ENCODE results near the gene ZDHHC14.
"Not testable (repeated sequence)": the region's sequence is repeated elsewhere in the genome, so short reads cannot be mapped to it uniquely, and the experiment has no call there.

ZDHHC14 gene

DNA sequence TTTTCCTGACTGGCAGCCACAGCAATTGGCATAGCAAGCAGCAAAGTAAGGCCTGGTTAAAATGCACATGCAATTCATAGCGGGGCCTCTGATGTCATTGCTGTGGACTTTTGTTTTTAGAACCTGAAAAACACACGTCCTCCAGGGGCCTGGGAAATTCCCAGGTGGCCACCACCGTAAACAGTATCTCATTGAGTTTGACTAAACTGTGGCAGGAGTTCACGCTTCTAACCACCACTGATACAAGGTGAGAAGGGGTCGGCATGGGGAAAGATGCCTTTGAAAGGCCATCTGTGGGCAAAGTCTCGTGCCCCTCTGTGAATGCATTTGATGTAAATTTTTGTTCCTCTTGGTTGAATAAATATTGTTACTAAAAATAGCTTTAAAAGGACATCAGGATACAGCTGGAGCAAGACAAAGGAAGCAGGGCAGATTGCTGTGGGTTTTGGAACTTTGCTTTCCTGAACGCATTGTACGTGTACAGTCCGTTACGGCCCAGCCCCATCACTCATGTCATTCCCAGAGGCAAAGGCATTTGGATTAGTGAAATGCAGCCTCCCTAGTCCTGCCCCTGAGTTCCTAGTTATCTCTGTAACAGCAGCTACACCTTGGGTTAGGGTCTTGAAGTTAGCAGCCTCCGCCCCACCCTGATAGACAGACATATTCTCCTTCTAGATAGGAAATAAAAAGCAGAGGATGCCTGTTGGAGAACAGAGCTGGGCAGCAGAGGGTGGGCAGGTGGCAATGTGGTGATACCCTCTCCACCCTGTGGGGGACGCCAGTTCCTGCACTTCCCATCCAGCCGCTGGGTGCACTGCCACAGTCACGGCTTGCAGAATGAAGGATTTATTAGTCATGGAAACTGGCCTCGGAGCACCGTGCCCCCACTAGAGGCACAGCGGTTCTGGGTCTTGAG is 80.3 kb downstream of the ZDHHC14 start:
- H3K4me3 ChIP-seq (ENCODE audit: low read depth, low read length), result no peak overlapping the region
- TF ChIP-seq, protein P1, sequence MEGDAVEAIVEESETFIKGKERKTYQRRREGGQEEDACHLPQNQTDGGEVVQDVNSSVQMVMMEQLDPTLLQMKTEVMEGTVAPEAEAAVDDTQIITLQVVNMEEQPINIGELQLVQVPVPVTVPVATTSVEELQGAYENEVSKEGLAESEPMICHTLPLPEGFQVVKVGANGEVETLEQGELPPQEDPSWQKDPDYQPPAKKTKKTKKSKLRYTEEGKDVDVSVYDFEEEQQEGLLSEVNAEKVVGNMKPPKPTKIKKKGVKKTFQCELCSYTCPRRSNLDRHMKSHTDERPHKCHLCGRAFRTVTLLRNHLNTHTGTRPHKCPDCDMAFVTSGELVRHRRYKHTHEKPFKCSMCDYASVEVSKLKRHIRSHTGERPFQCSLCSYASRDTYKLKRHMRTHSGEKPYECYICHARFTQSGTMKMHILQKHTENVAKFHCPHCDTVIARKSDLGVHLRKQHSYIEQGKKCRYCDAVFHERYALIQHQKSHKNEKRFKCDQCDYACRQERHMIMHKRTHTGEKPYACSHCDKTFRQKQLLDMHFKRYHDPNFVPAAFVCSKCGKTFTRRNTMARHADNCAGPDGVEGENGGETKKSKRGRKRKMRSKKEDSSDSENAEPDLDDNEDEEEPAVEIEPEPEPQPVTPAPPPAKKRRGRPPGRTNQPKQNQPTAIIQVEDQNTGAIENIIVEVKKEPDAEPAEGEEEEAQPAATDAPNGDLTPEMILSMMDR (IDR thresholded peaks at IDR 0.05; ENCODE audit: low read depth, low read length), result no peak

- H3K4me3 ChIP-seq (ENCODE audit: low read depth, low read length), result no peak overlapping the region
- TF ChIP-seq, protein P1 (IDR thresholded peaks at IDR 0.05; ENCODE audit: low read depth, low read length), result no peak
These were observed 82.2 kb downstream of the ZDHHC14 start for GRCh38 chr6:157462956-157463742.

- not testable (repeated sequence) for H3K4me3 ChIP-seq (ENCODE audit: low read depth, low read length)
These were observed 82.7 kb downstream of the ZDHHC14 start for GRCh38 chr6:157463743-157464135.

GRCh38 chr6:157464653-157465535 is 83.9 kb downstream of the ZDHHC14 start:
- no peak overlapping the region for H3K4me3 ChIP-seq (ENCODE audit: low read depth, low read length)
- TF ChIP-seq, protein P1 (IDR thresholded peaks at IDR 0.05; ENCODE audit: low read depth, low read length), result no peak

GRCh38 chr6:157466342-157466648 is 85.3 kb downstream of the ZDHHC14 start:
- TF ChIP-seq, protein P1 (IDR thresholded peaks at IDR 0.05; ENCODE audit: low read depth, low read length), result no peak
- H3K4me3 ChIP-seq (ENCODE audit: low read depth, low read length), result no peak overlapping the region

- H3K4me3 ChIP-seq (ENCODE audit: low read depth, low read length), result not testable (repeated sequence)
These were observed 86.3 kb downstream of the ZDHHC14 start for GRCh38 chr6:157467339-157467738.

- H3K4me3 ChIP-seq (ENCODE audit: low read depth, low read length), result no peak overlapping the region
- TF ChIP-seq, protein P1 (IDR thresholded peaks at IDR 0.05; ENCODE audit: low read depth, low read length), result no peak
These were observed 87.1 kb downstream of the ZDHHC14 start for GRCh38 chr6:157468054-157468453.
